Bronchial epithelial cell (primary cell): ENCODE data around the gene SPAG16. TPM values are rescaled to one million over a fixed set of nuclear protein-coding genes. Genes with fewer than 3 reads are reported as not detected.

Source experiments
- DNase-seq: peaks from one replicate; pipeline ENCODE4 v3.0.0-alpha.2; 2010; ENCODE audit warnings: low read depth
- FAIRE-seq: peaks from 2 replicates; lab custom pipeline; 2011; peaks lifted over from hg19 to GRCh38; lab: Jason Lieb, UNC
- H3K27me3 ChIP-seq: 2 replicates; pipeline ENCODE4 v1.5.1; 2011; ENCODE audit warnings: low read length; ENCODE audit not compliant: control insufficient read depth, insufficient read depth
- H3K36me3 ChIP-seq: 2 replicates; pipeline ENCODE4 v1.5.1; 2011; ENCODE audit warnings: low read length; ENCODE audit not compliant: control insufficient read depth, insufficient read depth
- H3K4me3 ChIP-seq: 2 replicates; pipeline ENCODE4 v1.5.1; 2011; ENCODE audit warnings: mild to moderate bottlenecking, low read depth, low read length, control low read depth
- total RNA-seq: library from RNA; depleted of rRNA; stranded (reverse); fragments of >200 nt; gene quantifications from 2 replicates; pipeline ENCODE4 v1.2.1, GENCODE V29; 2014
- TF ChIP-seq, protein P1 (sequence below): IDR thresholded peaks from 2 replicates; pipeline ENCODE4 v1.5.1; 2011; ENCODE audit warnings: mild to moderate bottlenecking, moderate library complexity, low read length, control low read depth, inconsistent platforms; ENCODE audit not compliant: insufficient read depth, severe bottlenecking

SPAG16 gene
- total RNA-seq, 1 donor from 2014 or later: 10.8 TPM

DNA sequence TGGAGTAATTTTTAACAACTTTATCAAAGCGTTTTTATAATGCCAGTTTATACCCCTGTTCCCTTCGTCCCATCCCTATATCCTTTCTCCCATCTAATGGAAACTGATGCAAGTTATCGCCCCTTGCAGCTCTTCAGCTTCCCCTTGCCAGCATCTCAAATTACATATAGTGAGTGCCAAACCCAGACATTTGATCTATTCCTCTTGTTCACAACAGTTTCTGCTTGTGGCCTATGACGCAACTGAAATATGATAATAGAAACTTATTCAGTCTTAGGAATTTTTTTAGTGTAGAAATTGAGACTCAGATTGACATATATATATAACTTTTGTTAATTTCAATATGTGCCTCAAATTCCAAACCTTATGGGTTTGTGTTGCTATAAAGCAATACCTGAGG is 564.4 kb downstream of the SPAG16 start:
- TF ChIP-seq, protein P1, sequence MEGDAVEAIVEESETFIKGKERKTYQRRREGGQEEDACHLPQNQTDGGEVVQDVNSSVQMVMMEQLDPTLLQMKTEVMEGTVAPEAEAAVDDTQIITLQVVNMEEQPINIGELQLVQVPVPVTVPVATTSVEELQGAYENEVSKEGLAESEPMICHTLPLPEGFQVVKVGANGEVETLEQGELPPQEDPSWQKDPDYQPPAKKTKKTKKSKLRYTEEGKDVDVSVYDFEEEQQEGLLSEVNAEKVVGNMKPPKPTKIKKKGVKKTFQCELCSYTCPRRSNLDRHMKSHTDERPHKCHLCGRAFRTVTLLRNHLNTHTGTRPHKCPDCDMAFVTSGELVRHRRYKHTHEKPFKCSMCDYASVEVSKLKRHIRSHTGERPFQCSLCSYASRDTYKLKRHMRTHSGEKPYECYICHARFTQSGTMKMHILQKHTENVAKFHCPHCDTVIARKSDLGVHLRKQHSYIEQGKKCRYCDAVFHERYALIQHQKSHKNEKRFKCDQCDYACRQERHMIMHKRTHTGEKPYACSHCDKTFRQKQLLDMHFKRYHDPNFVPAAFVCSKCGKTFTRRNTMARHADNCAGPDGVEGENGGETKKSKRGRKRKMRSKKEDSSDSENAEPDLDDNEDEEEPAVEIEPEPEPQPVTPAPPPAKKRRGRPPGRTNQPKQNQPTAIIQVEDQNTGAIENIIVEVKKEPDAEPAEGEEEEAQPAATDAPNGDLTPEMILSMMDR: no peak
- H3K36me3 ChIP-seq: no peaks in the 10 kb centered on the region
- H3K27me3 ChIP-seq: no peaks in the 10 kb centered on the region
- DNase-seq (peak; percentile 48), FAIRE-seq (no peak)
- no peak overlapping the region for H3K4me3 ChIP-seq

DNA sequence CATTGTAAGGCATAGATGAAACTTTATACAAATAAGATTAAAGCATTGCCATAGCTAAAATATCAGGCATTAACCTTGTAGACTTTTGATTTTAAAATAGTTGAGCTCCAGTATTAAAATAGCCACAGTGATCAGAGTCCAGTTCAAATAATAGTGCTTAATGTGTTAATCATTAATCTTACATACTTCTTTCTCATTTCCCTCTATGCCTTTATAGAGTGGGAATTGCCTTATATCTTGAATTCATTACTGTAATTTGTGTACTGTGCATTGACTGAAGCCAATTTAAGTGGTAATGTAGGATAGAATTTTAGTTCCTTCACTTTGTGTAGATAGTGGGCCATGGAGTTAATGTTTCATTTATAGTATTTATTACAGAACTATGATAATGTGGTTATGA is 577.4 kb downstream of the SPAG16 start:
- no peak for FAIRE-seq
- DNase-seq: no peak
- TF ChIP-seq, protein P1: no peak
- Histone ChIP-seq H3K36me3 (no peaks in the 10 kb centered on the region), H3K4me3 (no peak overlapping the region), H3K27me3 (no peaks in the 10 kb centered on the region)

DNA sequence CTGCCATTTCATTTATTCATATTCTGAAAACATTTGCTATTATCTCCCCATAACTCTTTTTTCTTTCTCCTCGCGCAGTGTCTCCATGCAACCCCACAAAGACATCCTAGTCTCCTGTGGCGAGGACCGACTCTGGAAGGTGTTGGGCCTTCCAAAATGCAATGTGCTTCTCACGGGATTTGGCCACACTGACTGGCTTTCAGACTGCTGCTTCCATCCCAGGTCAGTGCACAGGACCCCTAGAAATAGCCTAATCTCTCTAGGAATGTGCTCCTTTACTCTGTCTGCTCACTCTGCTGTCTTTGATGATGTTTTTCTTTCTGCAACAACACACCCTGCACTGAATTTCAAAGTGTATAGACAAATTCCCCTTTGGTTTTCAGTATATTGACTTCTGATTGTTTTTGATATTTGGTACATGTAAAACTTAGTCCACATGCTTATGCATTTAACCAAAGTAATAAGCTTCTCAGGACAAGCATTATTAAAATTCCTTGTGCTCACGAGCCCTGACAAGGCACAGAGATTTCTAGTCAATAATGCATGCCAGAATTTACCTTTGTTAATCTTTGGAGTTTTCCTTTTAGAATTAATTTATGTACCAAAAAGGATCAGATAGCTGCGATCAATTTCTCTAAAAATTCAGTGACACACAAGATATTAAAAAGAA is 578.3 kb downstream of the SPAG16 start:
- H3K27me3 ChIP-seq: no peaks in the 10 kb centered on the region
- H3K4me3 ChIP-seq: no peak overlapping the region
- no peak for FAIRE-seq
- TF ChIP-seq, protein P1: no peak
- H3K36me3 ChIP-seq: no peaks in the 10 kb centered on the region
- DNase-seq: no peak

DNA sequence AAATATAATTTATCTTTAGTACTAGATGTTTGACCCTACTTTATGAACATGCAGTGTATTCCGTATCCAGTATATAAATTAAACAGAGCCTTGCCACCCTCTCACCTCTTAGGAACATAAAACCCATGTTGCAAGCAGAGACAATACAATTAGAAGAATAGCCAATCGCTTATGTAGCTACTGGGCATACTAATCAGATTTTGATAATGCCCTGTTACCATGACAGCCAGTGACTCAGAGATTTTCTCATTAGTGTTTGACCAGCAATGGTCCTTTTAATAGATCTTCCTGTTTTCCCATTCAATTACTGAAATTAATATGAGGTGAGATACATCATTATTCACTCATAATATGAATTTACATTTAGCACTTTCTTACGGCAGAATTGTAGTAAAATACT is 579.3 kb downstream of the SPAG16 start:
- DNase-seq: no peak
- no peaks in the 10 kb centered on the region for H3K36me3 ChIP-seq
- H3K27me3 ChIP-seq: no peaks in the 10 kb centered on the region
- no peak for FAIRE-seq
- TF ChIP-seq, protein P1: no peak
- no peak overlapping the region for H3K4me3 ChIP-seq

DNA sequence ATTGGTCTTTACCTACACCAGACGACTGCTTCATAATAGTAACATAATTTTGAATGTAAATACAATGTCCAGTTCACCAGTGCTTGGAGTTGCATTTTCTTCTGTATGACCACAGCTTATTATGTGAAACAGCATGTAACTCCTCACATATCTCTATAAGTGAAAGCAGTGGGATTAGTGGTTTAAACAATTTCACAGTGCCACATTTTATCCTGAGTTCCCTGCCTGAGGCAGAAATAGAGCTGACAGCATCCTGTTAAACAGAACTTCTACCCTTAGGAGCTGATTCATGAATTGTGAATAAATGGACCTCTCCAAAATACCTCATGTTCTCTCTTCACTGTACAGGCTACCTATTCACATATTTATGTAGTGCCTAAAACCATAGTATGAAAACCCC is 584.3 kb downstream of the SPAG16 start:
- Histone ChIP-seq H3K36me3 (no peaks in the 10 kb centered on the region), H3K27me3 (no peaks in the 10 kb centered on the region), H3K4me3 (no peak overlapping the region)
- no peak for DNase-seq
- TF ChIP-seq, protein P1: no peak
- FAIRE-seq: no peak

DNA sequence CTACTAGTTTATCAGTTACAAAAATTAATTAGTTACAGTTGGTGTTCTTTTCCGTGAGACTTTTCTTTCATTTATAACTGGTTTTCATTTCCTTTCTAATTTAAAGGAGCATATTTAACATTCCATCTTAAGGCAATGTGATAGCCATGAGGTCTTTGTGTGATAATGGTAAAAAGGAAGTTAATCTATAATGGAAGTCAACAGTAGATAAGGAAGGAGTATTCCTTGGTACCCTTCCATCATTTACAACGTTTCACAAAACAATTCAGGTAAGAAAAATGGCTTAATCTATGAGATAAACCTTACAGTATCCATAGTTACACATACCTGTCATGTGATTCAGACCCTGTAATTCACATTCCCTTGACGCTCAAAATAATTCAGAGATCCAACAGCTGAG is 601.2 kb downstream of the SPAG16 start:
- Histone ChIP-seq H3K4me3 (no peak overlapping the region), H3K27me3 (no peaks in the 10 kb centered on the region), H3K36me3 (no peaks in the 10 kb centered on the region)
- DNase-seq (no peak), FAIRE-seq (no peak)
- TF ChIP-seq, protein P1: no peak
